Measurements from ENCODE around the gene MAD1L1.

MAD1L1 gene

DNA sequence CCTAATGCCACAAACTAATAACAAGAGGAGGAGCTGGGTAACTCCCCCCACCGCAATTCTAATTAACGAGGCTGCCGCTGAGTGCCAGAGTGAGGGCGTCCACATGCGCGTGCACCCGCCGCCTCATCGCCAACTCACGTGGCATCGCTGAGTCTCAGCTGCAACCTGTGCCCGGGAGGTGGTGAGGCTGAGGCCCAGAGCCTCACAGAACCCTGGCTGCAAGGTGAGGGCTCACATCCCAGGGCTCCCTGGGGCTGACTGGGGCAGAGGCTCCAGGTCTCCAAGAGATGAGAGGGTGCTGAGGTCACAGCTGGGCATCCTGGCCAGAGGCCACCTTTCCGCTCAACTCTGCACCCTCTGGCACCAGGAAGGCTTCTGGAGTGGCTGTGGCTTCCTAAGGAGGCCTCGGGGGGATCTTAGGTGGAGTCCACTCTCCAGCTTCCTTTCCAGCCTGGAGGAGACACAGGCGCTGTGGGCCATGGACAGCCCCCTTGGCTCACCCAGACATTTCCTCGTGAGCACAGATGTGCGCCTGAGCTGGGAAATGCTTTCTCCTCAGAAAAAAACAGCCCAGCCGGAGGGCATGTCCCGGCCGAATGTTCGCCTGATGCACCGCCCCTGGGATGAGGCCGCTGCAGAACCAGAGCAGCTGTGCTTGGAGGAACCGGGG lies 242.6 kb downstream of the MAD1L1 start:
- no peaks in the 10 kb centered on the region for H3F3A ChIP-seq (ENCODE audit: control insufficient read depth, insufficient read depth)
- H4K20me1 ChIP-seq (ENCODE audit: control insufficient read depth, insufficient read depth, low read depth, low read length) = no peaks in the 10 kb centered on the region
- H3K4me1 ChIP-seq (ENCODE audit: control insufficient read depth, low read length) = peaks cover 4% of the 10 kb centered on the region; the same call in 1 of the 2 replicates
- TF ChIP-seq, protein P1, sequence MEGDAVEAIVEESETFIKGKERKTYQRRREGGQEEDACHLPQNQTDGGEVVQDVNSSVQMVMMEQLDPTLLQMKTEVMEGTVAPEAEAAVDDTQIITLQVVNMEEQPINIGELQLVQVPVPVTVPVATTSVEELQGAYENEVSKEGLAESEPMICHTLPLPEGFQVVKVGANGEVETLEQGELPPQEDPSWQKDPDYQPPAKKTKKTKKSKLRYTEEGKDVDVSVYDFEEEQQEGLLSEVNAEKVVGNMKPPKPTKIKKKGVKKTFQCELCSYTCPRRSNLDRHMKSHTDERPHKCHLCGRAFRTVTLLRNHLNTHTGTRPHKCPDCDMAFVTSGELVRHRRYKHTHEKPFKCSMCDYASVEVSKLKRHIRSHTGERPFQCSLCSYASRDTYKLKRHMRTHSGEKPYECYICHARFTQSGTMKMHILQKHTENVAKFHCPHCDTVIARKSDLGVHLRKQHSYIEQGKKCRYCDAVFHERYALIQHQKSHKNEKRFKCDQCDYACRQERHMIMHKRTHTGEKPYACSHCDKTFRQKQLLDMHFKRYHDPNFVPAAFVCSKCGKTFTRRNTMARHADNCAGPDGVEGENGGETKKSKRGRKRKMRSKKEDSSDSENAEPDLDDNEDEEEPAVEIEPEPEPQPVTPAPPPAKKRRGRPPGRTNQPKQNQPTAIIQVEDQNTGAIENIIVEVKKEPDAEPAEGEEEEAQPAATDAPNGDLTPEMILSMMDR (IDR thresholded peaks at IDR 0.05; ENCODE audit: low read depth, low read length, poor library complexity, severe bottlenecking) = no peak
- no peak for TF ChIP-seq EZH2phosphoT487 (IDR thresholded peaks at IDR 0.05; ENCODE audit: borderline replicate concordance, low read length)
- H3K4me3 ChIP-seq (ENCODE audit: low read length) = no peak overlapping the region
- no peaks in the 10 kb centered on the region for H3K9me3 ChIP-seq (ENCODE audit: control insufficient read depth, insufficient read depth, low read length)
- no peaks in the 10 kb centered on the region for H3K9me2 ChIP-seq (replicated peaks; ENCODE audit: control insufficient read depth, low read length)
- H3K27ac ChIP-seq (ENCODE audit: low read depth, low read length) = no peak overlapping the region
- H3K4me2 ChIP-seq (ENCODE audit: low read length) = no peak overlapping the region
- H3K27me3 ChIP-seq (ENCODE audit: control insufficient read depth, low read length) = no peaks in the 10 kb centered on the region
- H3K79me2 ChIP-seq (ENCODE audit: control insufficient read depth, low read length) = no peaks in the 10 kb centered on the region
- no peaks in the 10 kb centered on the region for H3K36me3 ChIP-seq (ENCODE audit: control insufficient read depth, low read length)

DNA sequence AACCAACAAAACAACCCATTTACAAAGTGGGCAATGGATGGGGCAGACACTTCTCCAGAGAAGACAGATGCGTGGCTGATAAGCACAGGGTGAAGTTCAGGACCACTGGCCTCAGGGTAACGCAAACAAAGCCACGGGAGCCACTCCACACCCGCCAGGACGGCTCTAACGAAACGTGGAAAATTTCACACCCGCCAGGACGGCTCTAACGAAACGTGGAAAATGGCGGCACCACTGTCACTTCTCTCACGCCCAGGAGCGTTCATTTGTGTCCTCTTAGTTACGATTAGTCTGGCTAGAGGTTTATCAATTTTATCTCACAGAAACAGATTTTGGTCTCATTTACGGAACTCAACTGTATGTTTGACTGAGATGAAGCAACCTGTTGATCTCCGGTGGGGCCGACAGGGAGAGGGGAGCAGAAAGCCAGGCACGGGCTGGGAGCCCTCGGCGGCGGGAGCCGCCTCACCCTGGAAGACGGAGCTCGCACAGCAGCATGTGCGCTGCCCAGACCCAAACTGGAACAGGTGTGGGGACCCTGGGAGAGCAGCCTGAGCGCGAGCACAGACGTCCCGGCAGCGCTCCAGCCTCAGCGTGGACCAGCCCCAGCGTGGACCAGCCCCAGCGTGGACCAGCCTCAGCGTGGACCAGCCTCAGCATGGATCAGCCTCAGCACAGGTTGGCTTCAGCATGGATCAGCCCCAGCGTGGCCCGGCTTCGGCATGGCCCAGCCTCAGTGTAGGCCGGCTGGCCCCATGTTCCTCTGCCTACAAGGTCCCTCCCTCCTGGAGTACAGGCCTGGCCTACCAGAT lies 243.5 kb downstream of the MAD1L1 start:
- Histone ChIP-seq H4K20me1 (ENCODE audit: control insufficient read depth, insufficient read depth, low read depth, low read length) (no peaks in the 10 kb centered on the region), H3K4me2 (ENCODE audit: low read length) (no peak overlapping the region), H3K27ac (ENCODE audit: low read depth, low read length) (no peak overlapping the region), H3K4me1 (ENCODE audit: control insufficient read depth, low read length) (peaks cover 2% of the 10 kb centered on the region; the same call in 1 of the 2 replicates), H3F3A (ENCODE audit: control insufficient read depth, insufficient read depth) (peaks cover under 1% of the 10 kb centered on the region; the same call in 1 of the 2 replicates), H3K36me3 (ENCODE audit: control insufficient read depth, low read length) (no peaks in the 10 kb centered on the region), H3K27me3 (ENCODE audit: control insufficient read depth, low read length) (no peaks in the 10 kb centered on the region), H3K9me3 (ENCODE audit: control insufficient read depth, insufficient read depth, low read length) (no peaks in the 10 kb centered on the region), H3K4me3 (ENCODE audit: low read length) (no peak overlapping the region), H3K9me2 (replicated peaks; ENCODE audit: control insufficient read depth, low read length) (no peaks in the 10 kb centered on the region), H3K79me2 (ENCODE audit: control insufficient read depth, low read length) (no peaks in the 10 kb centered on the region)
- TF ChIP-seq, protein P1 (IDR thresholded peaks at IDR 0.05; ENCODE audit: low read depth, low read length, poor library complexity, severe bottlenecking) = no peak
- TF ChIP-seq EZH2phosphoT487 (IDR thresholded peaks at IDR 0.05; ENCODE audit: borderline replicate concordance, low read length) = no peak

DNA sequence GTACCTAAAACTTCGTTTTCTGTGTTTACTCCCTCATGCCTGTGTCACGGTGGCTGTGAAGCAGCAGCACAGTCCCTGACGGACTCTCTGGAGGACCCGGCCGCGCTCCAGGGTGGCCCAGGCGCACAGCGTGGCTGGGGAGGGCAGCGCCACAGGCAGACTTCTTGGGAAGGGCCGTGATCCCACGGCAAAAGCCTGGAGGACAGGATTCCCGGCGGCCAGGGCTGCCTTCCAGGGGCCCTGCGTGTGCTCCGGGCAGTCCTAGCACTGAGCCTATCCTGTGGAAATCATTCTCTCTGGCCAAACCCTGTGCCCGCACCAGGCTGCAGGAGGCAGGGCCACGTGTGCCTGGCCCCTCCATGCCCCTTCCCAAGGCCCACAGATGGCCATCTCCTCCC lies 244.2 kb downstream of the MAD1L1 start:
- H3K4me2 ChIP-seq (ENCODE audit: low read length) = no peak overlapping the region
- no peaks in the 10 kb centered on the region for H3K9me3 ChIP-seq (ENCODE audit: control insufficient read depth, insufficient read depth, low read length)
- no peaks in the 10 kb centered on the region for H4K20me1 ChIP-seq (ENCODE audit: control insufficient read depth, insufficient read depth, low read depth, low read length)
- H3F3A ChIP-seq (ENCODE audit: control insufficient read depth, insufficient read depth) = peaks cover 7% of the 10 kb centered on the region
- H3K27ac ChIP-seq (ENCODE audit: low read depth, low read length) = no peak overlapping the region
- no peaks in the 10 kb centered on the region for H3K4me1 ChIP-seq (ENCODE audit: control insufficient read depth, low read length)
- no peaks in the 10 kb centered on the region for H3K27me3 ChIP-seq (ENCODE audit: control insufficient read depth, low read length)
- no peaks in the 10 kb centered on the region for H3K9me2 ChIP-seq (replicated peaks; ENCODE audit: control insufficient read depth, low read length)
- no peak for TF ChIP-seq EZH2phosphoT487 (IDR thresholded peaks at IDR 0.05; ENCODE audit: borderline replicate concordance, low read length)
- TF ChIP-seq, protein P1 (IDR thresholded peaks at IDR 0.05; ENCODE audit: low read depth, low read length, poor library complexity, severe bottlenecking) = no peak
- H3K4me3 ChIP-seq (ENCODE audit: low read length) = no peak overlapping the region
- H3K36me3 ChIP-seq (ENCODE audit: control insufficient read depth, low read length) = no peaks in the 10 kb centered on the region
- no peaks in the 10 kb centered on the region for H3K79me2 ChIP-seq (ENCODE audit: control insufficient read depth, low read length)
